ENCODE measurements around the gene C5orf15.
"Not testable (repeated sequence)": the region's sequence is repeated elsewhere in the genome, so short reads cannot be mapped to it uniquely, and the experiment has no call there.

C5orf15 gene

GRCh38 chr5:133993185-133993936, 24.9 kb upstream of the C5orf15 start:
- DNase-seq: no peak

GRCh38 chr5:133992429-133993155, 24.2 kb upstream of the C5orf15 start:
- DNase-seq: no peak

GRCh38 chr5:133991171-133991910, 22.9 kb upstream of the C5orf15 start:
- DNase-seq: no peak

GRCh38 chr5:133990396-133990795, 22.0 kb upstream of the C5orf15 start:
- DNase-seq: no peak

GRCh38 chr5:133985540-133986180, 17.2 kb upstream of the C5orf15 start:
- DNase-seq: no peak

GRCh38 chr5:133983674-133984073, 15.2 kb upstream of the C5orf15 start:
- DNase-seq: no peak

- no peak for DNase-seq
Measured at GRCh38 chr5:133981714-133982113, 13.3 kb upstream of the C5orf15 start.

GRCh38 chr5:133980652-133981051, 12.2 kb upstream of the C5orf15 start:
- DNase-seq: no peak

- no peak for DNase-seq
Measured at GRCh38 chr5:133978943-133979342, 10.5 kb upstream of the C5orf15 start.

GRCh38 chr5:133977858-133978257, 9.4 kb upstream of the C5orf15 start:
- no peak for DNase-seq

- DNase-seq: no peak
Measured at GRCh38 chr5:133977161-133977787, 8.8 kb upstream of the C5orf15 start.

GRCh38 chr5:133975546-133975945, 7.1 kb upstream of the C5orf15 start:
- not testable (repeated sequence) for DNase-seq

GRCh38 chr5:133974142-133974541, 5.7 kb upstream of the C5orf15 start:
- DNase-seq: no peak

GRCh38 chr5:133970325-133970909, 2.0 kb upstream of the C5orf15 start:
- no peak for DNase-seq

- no peak for DNase-seq
Measured at GRCh38 chr5:133969654-133970324, 1.4 kb upstream of the C5orf15 start.

- DNase-seq: no peak
Measured at GRCh38 chr5:133967698-133968203, 674 bp downstream of the C5orf15 start.

- no peak for DNase-seq
Measured at GRCh38 chr5:133967124-133967523, 1.3 kb downstream of the C5orf15 start.

GRCh38 chr5:133966090-133966489, 2.3 kb downstream of the C5orf15 start:
- no peak for DNase-seq

- no peak for DNase-seq
Measured at GRCh38 chr5:133963493-133964128, 4.8 kb downstream of the C5orf15 start.

GRCh38 chr5:133962801-133963476, 5.5 kb downstream of the C5orf15 start:
- DNase-seq: no peak
